NT2/D1 (cell line): ENCODE measurements around the gene RGS3.

ENCODE experiments used
- DNase-seq: peaks from one replicate; pipeline ENCODE4 v3.0.0-alpha.2; 2011; ENCODE audit warnings: low read depth, low spot score
- H3K27me3 ChIP-seq: 2 replicates; pipeline ENCODE4 v1.6.0; 2011; ENCODE audit warnings: mild to moderate bottlenecking; ENCODE audit not compliant: insufficient read length, insufficient read depth
- H3K36me3 ChIP-seq: 2 replicates; pipeline ENCODE4 v1.6.1; 2011; ENCODE audit warnings: mild to moderate bottlenecking, low read length, mixed read lengths; ENCODE audit not compliant: insufficient read depth, insufficient read length
- H3K4me1 ChIP-seq: 2 replicates; pipeline ENCODE4 v1.5.1; 2011; ENCODE audit not compliant: insufficient read depth, insufficient read length
- H3K4me3 ChIP-seq: 2 replicates; pipeline ENCODE4 v1.5.1; 2011; ENCODE audit warnings: low read depth; ENCODE audit not compliant: insufficient read length
- H3K9ac ChIP-seq: 2 replicates; pipeline ENCODE4 v1.6.0; 2011; ENCODE audit warnings: low read depth; ENCODE audit not compliant: insufficient read length
- H3K9me3 ChIP-seq: 2 replicates; pipeline ENCODE4 v1.5.1; 2011; ENCODE audit warnings: mild to moderate bottlenecking, low read length; ENCODE audit not compliant: insufficient read depth
- SUZ12 ChIP-seq: IDR thresholded peaks from 2 replicates; pipeline ENCODE4 v1.6.1; 2011; ENCODE audit not compliant: insufficient read length, insufficient read depth; ENCODE audit errors: extremely low read depth
- YY1 ChIP-seq: IDR thresholded peaks from 2 replicates; pipeline ENCODE4 v1.6.1; 2011; ENCODE audit not compliant: insufficient read length, insufficient read depth
- ZNF274 ChIP-seq: IDR thresholded peaks from 2 replicates; pipeline ENCODE4 v1.6.1; 2011; ENCODE audit warnings: mild to moderate bottlenecking, low read depth, low read length

The RGS3 gene

GRCh38 chr9:113626735-113627495, 163.4 kb downstream of the RGS3 start:
- no peaks in the 10 kb centered on the region for H3K9me3 ChIP-seq

GRCh38 chr9:113628621-113629020, 165.1 kb downstream of the RGS3 start:
- no peaks in the 10 kb centered on the region for H3K36me3 ChIP-seq
- no peak overlapping the region for H3K4me3 ChIP-seq
- no peak for DNase-seq
- no peaks in the 10 kb centered on the region for H3K9me3 ChIP-seq
- H3K4me1 ChIP-seq = peaks cover 5% of the 10 kb centered on the region
- H3K27me3 ChIP-seq = no peaks in the 10 kb centered on the region
- TF ChIP-seq YY1 (no peak), ZNF274 (no peak), SUZ12 (no peak)
- no peak overlapping the region for H3K9ac ChIP-seq

More at GRCh38 chr9:113626735-113627495, 163.4 kb downstream of the RGS3 start:
- no peak for TF ChIP-seq ZNF274
- no peak for TF ChIP-seq YY1
- no peak for TF ChIP-seq SUZ12
- Histone ChIP-seq H3K4me1 (peaks cover 10% of the 10 kb centered on the region), H3K9ac (no peak overlapping the region), H3K4me3 (no peak overlapping the region), H3K27me3 (no peaks in the 10 kb centered on the region), H3K36me3 (no peaks in the 10 kb centered on the region)
- DNase-seq = no peak

GRCh38 chr9:113630386-113631136, 167.0 kb downstream of the RGS3 start:
- Histone ChIP-seq H3K4me1 (peaks cover 5% of the 10 kb centered on the region), H3K9me3 (no peaks in the 10 kb centered on the region), H3K27me3 (no peaks in the 10 kb centered on the region), H3K4me3 (no peak overlapping the region), H3K36me3 (no peaks in the 10 kb centered on the region), H3K9ac (no peak overlapping the region)
- DNase-seq = no peak
- no peak for TF ChIP-seq YY1
- no peak for TF ChIP-seq SUZ12
- TF ChIP-seq ZNF274 = no peak

- Histone ChIP-seq H3K9me3 (no peaks in the 10 kb centered on the region), H3K4me1 (peaks cover 9% of the 10 kb centered on the region), H3K36me3 (no peaks in the 10 kb centered on the region), H3K27me3 (no peaks in the 10 kb centered on the region), H3K9ac (no peak overlapping the region), H3K4me3 (no peak overlapping the region)
- DNase-seq = no peak
- TF ChIP-seq YY1 = no peak
- no peak for TF ChIP-seq SUZ12
- TF ChIP-seq ZNF274 = no peak
Measured at GRCh38 chr9:113631137-113631765, 167.7 kb downstream of the RGS3 start.

- TF ChIP-seq ZNF274 = no peak
- TF ChIP-seq YY1 = no peak
- TF ChIP-seq SUZ12 = no peak
- no peak for DNase-seq
- no peak overlapping the region for H3K9ac ChIP-seq
- no peaks in the 10 kb centered on the region for H3K27me3 ChIP-seq
- no peaks in the 10 kb centered on the region for H3K36me3 ChIP-seq
- no peak overlapping the region for H3K4me3 ChIP-seq
- no peaks in the 10 kb centered on the region; the same call in 1 of the 2 replicates for H3K9me3 ChIP-seq
- peaks cover 10% of the 10 kb centered on the region for H3K4me1 ChIP-seq
Measured at GRCh38 chr9:113631871-113632665, 168.5 kb downstream of the RGS3 start.

GRCh38 chr9:113632776-113633590, 169.5 kb downstream of the RGS3 start:
- Histone ChIP-seq H3K36me3 (no peaks in the 10 kb centered on the region), H3K27me3 (no peaks in the 10 kb centered on the region), H3K9ac (no peak overlapping the region), H3K4me1 (peaks cover 10% of the 10 kb centered on the region), H3K4me3 (no peak overlapping the region), H3K9me3 (no peaks in the 10 kb centered on the region; the same call in 1 of the 2 replicates)
- TF ChIP-seq YY1 = no peak
- no peak for TF ChIP-seq SUZ12
- TF ChIP-seq ZNF274 = no peak
- DNase-seq = no peak
